ENCODE data around the gene RTN4RL1.
"Not testable (repeated sequence)": the region's sequence is repeated elsewhere in the genome, so short reads cannot be mapped to it uniquely, and the experiment has no call there.

Gene RTN4RL1

GRCh38 chr17:1913702-1914101 is 111.4 kb downstream of the RTN4RL1 start:
- no peak for FAIRE-seq

GRCh38 chr17:1912146-1912545 is 113.0 kb downstream of the RTN4RL1 start:
- no peak for FAIRE-seq

DNA sequence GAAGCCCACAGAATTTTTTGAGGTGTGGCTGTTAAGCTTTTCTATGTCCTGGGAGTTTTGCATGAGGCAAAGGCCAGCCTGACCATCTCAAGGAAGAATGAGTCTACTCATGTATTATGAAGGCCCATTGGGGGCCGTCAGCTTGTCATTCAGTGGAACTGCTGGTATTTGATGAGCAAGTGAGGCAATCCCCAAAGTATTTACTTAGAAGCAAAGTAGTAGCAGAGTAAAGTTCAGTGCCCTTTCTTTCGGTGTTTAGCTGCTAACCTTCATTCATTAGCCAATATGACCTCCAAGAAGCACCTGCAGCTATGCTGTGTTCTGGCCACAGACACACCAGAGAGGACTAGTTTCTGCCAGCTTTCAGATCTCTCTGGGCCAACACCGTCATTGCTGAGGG is 115.1 kb downstream of the RTN4RL1 start:
- FAIRE-seq, result no peak

DNA sequence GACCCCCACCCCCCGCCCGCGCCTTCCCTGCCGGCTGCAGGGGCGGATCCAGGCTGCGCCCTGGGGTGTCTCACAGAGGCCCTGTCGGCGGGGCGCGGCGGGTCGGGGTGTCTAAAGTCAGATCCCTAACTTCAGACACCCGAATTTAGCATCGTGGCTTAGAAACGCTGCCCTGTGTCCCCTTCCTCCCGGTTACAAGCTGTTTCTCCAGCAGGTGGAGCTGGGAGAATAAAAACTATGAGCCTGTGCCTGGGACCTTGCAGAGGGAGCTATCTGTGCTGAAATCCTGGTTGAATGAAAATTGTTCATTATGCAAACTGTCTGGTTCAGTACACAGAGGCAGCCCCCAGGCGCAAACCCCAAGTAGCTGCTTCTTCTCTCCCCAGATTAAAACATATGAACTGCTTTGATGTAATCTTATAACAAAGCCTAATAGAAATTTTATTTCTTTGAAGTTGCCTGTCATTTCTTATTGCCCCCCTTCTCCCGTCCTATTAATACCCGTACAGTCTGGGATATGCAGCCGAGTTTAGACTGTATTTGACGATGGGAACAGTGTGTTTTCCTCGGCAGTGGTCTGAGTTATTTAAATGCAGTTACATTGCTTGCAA is 116.3 kb downstream of the RTN4RL1 start:
- FAIRE-seq, result peak; percentile 25

GRCh38 chr17:1907909-1908698 is 117.0 kb downstream of the RTN4RL1 start:
- no peak for FAIRE-seq

DNA sequence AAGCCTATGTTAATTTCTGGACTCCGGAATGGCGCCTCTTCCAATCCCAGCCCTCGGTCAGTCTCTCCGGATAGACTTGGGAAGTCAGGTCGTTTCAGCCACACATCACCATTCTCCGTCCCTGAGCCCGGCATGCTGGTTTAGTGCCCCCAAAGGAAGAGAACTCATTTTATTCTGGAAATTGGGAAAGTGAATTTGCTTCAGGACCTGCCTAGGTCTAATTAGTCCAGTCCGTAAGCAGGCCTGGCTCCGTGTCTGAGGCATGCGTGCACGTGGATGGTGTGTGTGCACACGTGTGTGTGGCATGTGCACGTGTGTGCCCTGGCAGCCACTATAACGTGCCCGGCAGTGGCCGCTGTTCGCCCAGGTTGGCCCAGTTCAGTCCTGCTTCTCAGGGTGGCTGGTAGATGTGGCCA is 117.9 kb downstream of the RTN4RL1 start:
- no peak for FAIRE-seq

GRCh38 chr17:1906662-1907101 is 118.5 kb downstream of the RTN4RL1 start:
- FAIRE-seq, result no peak

GRCh38 chr17:1905190-1905913 is 119.8 kb downstream of the RTN4RL1 start:
- no peak for FAIRE-seq

DNA sequence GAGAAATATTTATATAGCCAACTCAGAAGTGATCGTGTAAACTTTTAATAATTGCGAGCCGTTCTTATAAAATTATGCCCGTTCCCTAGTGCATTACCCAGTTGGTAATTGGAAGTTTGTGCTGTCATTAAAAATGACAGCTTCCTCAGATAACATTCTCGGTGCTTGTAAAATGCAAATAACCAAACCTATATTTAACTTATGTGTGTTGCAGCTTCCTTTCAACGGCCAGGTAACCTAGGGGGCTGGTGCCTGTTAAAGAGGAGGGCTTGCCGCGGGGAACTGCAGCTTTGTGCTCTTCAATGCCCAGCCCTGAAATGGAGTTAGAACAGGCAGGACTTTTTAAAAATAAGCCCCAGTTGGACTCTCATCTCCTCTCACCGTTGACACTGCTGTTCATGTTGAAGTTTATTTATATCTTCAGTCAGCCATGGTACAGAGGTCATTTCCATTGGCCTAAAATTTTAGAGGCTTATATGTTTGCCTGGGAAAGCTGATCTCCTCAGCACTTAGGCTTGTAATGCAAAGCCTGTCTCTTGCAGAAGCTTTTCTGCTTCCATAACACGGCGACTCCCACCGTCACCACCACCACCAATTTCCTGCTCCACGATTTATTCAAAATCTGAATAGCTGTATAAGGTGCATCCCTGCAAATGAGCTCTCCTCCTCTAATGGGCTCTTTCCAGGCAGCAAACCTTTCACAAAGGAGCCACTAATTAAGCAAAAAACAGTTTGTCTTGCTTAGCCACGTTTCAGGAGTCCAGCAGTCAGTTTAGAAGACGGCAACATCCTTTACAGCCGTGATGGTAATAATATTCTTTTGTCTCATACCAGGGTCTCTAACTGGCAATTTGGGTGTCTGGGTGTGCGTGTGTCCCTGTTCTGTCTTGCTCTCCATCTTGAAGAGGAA is 120.6 kb downstream of the RTN4RL1 start:
- FAIRE-seq, result no peak

DNA sequence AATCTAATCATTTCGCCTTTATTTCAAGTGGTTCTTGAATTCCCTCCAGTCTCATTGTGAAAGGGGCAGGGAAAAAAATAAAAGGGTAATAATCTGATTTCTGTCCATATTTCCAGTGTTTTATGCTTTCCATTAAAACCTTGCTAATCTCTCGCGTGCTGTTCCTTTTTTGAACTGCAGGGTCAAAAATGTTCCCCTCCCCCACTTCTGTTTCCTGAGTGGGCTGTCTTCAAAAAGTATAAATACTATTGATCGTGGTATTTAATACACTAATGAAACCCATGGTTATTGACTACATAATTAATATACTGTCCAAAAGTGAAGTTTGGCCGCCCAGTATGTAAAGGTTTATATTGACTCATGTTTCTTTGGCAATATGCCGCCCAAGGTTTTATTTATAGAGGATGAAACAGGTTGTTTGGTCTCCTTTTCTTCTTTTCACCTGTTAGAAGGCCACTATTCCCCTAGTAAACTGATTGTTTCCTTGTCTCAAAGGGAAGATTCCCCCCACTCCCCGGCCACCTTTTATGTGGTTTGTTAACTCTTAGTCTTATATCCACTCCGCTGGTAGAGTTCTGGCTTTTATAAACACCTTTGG is 125.6 kb downstream of the RTN4RL1 start:
- FAIRE-seq, result no peak

DNA sequence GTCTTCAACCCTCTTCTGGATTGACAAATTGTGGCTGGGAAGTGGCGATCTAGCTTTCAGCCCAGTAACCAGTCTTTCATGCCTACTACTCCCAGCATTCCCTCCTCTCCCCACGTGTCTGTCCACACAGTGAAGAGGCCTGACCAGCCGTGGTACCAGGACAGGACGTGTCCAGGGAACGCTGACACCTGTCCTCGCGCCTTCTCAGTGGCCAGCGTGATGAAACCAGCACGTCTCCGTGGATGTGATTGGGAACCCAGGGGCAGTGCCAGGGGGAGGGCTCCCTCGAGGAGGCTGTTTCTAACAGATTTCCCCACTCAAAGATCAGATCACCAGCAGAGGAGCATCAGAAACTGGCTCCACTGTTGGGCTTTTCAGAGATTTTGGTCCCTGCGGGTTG is 126.3 kb downstream of the RTN4RL1 start:
- FAIRE-seq, result no peak

GRCh38 chr17:1898332-1898731 is 126.8 kb downstream of the RTN4RL1 start:
- no peak for FAIRE-seq

DNA sequence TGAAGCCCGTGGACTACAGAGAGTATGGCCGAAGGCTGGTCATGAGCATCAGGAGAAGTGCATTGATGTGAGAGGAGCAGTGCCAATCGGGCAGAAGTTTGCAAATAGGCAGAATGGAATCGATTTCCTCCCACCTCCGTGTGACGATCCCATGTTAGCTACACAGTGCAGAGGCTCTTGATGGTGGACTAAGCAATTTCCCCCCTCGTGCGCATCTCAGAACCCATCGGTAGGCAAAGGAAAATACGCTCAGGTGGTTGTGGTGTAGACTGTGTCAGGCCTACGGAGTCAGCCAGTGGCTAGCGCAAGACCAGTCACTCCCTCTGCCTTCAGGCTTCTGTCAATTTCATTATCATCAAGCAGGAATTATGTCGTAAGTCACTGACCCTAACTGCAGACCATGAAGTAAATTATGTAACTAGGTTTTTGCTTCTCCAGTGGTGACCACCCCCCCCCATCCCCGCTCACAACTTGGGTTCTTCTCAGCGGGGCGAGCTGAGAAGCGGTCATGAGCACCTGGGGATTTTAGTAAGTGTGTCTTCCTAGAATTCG is 128.0 kb downstream of the RTN4RL1 start:
- FAIRE-seq, result no peak

- no peak for FAIRE-seq
Measured at GRCh38 chr17:1896243-1897104, 128.7 kb downstream of the RTN4RL1 start.

- FAIRE-seq, result not testable (repeated sequence)
Measured at GRCh38 chr17:1895479-1895878, 129.7 kb downstream of the RTN4RL1 start.

DNA sequence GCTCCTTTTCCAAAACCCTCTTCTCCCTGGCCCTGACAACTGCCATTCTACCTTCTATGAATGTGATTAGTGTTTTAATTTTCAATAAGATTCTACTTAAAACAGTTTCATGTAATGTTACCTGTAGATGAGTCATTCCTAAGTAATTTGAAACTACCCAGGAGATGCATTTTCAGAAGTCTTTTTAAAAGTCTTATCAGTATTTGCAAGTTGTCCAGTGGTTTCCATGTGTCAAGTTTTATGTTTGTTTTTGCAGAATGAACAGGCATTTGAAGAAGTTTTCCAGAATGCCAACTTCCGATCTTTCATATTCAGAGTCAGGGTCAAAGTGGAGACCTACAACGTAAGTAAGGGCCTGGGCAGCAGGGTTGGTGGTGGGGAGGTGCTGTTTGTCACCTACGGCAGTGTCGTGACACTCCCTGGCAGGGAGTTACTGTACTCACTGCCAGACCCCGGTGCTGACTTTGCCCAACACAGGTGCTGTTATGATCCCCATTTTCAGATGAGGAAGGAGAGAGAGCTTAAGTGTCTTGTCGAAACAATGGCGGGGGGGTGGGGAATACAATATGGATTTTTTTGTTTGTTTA is 130.3 kb downstream of the RTN4RL1 start:
- FAIRE-seq, result no peak

DNA sequence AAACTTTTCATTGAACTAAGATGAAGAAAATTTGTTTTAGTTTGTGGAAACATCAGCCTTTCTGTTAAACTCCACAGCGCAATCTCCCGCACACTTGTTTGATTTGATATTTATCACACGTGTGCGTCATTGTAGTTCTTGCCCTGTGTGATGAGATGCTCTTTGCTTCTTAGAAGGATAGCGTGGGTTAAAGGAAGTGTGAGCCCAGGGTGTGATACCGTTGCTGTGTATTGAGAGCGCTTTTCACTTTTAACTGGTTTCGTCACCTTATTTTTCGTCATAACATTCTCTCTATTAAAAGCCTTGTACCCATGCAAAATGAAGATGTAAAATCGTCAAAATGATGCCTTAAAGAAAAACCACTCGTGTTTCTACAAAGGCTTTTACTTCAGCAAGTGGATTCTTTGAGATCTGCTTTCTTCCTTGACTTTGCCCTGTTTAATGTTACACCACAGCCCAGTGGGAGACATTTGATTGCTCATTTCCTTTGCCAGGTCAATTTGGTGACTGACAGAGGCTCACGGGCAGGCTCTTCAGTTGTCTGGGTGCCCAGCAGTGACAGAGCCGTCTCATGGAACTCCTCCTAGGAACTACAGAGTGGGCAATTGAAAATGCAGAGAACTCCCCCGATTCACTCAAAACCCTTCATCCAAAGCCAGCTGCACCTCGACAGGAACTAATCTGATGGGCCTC is 134.2 kb downstream of the RTN4RL1 start:
- no peak for FAIRE-seq

DNA sequence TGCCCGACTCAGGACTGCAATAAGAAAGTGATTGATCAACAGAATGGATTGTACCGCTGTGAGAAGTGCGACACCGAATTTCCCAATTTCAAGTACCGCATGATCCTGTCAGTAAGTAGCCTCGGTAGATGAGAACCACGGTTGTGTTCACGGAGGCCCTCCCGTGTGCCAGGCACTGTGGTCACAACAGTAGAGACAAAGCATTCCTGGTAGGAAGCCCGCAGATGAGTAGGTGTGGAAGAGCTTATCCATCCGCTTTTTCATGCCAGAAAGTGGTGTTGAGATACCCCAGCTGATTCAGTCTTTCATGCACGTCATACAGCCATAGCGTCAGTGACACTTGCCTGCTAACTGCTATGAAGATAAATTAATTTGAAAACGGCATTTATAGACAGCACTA is 136.4 kb downstream of the RTN4RL1 start:
- FAIRE-seq, result no peak

All from TTC549 (cell line).